ENCODE results near the gene HNMT.

HNMT gene

DNA sequence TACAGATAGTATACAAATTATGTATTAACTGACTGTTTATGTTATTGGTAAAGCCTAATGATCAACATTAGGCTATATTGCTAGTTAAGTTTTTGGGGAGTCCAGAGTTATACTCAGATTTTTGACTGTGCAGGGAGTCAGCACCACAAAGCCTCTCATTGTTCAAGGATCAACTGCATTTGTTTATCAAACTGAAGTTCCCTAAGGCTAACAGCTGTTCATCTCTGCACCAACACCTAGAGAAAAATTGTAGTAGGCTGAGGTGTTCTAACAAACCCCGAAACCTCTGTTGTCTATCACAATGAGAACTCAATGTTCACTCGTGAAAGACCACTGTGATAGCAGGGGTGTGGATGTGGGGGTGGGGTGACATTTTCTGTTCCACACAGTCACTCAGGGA, 97.7 kb downstream of the HNMT start:
- H3K27ac ChIP-seq (ENCODE audit: low read depth, low read length): no peak overlapping the region
- H3K9ac ChIP-seq (ENCODE audit: low read depth in 1 of 2, low read length in 2 of 2): no peak overlapping the region
- H3K27me3 ChIP-seq (ENCODE audit: control insufficient read depth in 1 of 2, insufficient read depth in 2 of 2, low read length in 2 of 2): no peaks in the 10 kb centered on the region
- no peak overlapping the region for H3K4me3 ChIP-seq (ENCODE audit: low read depth in 1 of 2, low read length in 2 of 2)
- no peaks in the 10 kb centered on the region for H3K9me3 ChIP-seq (ENCODE audit: control insufficient read depth in 1 of 2, low read length in 2 of 2)
- H3K36me3 ChIP-seq (ENCODE audit: control insufficient read depth in 1 of 2, insufficient read depth in 2 of 2, low read length in 2 of 2): no peaks in the 10 kb centered on the region
- peaks cover 0 to 8% of the 10 kb centered on the region in 2 donors for H3K4me1 ChIP-seq (ENCODE audit: control insufficient read depth in 1 of 2, insufficient read depth in 2 of 2, low read length in 2 of 2)

DNA sequence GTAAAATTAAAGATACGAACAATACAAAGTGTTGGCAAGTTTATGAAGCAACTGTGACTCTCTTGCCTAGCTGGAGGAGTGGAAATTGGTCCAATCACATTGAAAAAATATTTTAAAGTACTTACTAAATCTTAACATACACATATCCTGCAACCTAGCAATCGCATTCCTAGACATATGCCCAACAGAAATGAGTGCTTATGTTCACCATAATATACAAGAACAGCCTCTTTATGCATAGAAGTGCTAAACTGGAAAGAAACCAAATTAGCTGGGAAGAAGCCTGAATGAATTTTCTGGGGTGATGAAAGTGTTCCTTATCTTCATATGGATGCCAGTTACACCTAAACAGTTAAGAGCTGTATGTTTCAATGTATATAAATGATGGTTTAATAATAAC, 98.9 kb downstream of the HNMT start:
- Histone ChIP-seq H3K27me3 (ENCODE audit: control insufficient read depth in 1 of 2, insufficient read depth in 2 of 2, low read length in 2 of 2) (no peaks in the 10 kb centered on the region), H3K36me3 (ENCODE audit: control insufficient read depth in 1 of 2, insufficient read depth in 2 of 2, low read length in 2 of 2) (no peaks in the 10 kb centered on the region), H3K27ac (ENCODE audit: low read depth, low read length) (no peak overlapping the region), H3K9me3 (ENCODE audit: control insufficient read depth in 1 of 2, low read length in 2 of 2) (no peaks in the 10 kb centered on the region), H3K9ac (ENCODE audit: low read depth in 1 of 2, low read length in 2 of 2) (no peak overlapping the region), H3K4me1 (ENCODE audit: control insufficient read depth in 1 of 2, insufficient read depth in 2 of 2, low read length in 2 of 2) (peaks cover 0 to 7% of the 10 kb centered on the region in 2 donors), H3K4me3 (ENCODE audit: low read depth in 1 of 2, low read length in 2 of 2) (no peak overlapping the region)
